ENCODE data around the gene NLGN1.

Gene NLGN1

GRCh38 chr3:173936316-173936715 lies 538.8 kb downstream of the NLGN1 start:
- H3K27me3 Mint-ChIP-seq: no peaks in the 10 kb centered on the region
- no peak overlapping the region for H3K27ac Mint-ChIP-seq
- no peak overlapping the region for H3K4me3 Mint-ChIP-seq
- no peaks in the 10 kb centered on the region for H3K9me3 Mint-ChIP-seq
- H3K36me3 Mint-ChIP-seq (ENCODE audit: low read depth): no peaks in the 10 kb centered on the region
- no peaks in the 10 kb centered on the region for H3K4me1 Mint-ChIP-seq (ENCODE audit: low read depth)

GRCh38 chr3:173938159-173938558 lies 540.6 kb downstream of the NLGN1 start:
- no peaks in the 10 kb centered on the region for H3K4me1 Mint-ChIP-seq (ENCODE audit: low read depth)
- no peaks in the 10 kb centered on the region for H3K27me3 Mint-ChIP-seq
- no peaks in the 10 kb centered on the region for H3K36me3 Mint-ChIP-seq (ENCODE audit: low read depth)
- H3K4me3 Mint-ChIP-seq: no peak overlapping the region
- no peaks in the 10 kb centered on the region for H3K9me3 Mint-ChIP-seq
- H3K27ac Mint-ChIP-seq: no peak overlapping the region

- Mint-ChIP-seq H3K27ac (no peak overlapping the region), H3K4me1 (ENCODE audit: low read depth) (no peaks in the 10 kb centered on the region), H3K4me3 (no peak overlapping the region), H3K9me3 (no peaks in the 10 kb centered on the region), H3K27me3 (no peaks in the 10 kb centered on the region), H3K36me3 (ENCODE audit: low read depth) (no peaks in the 10 kb centered on the region)
Observed at GRCh38 chr3:173938616-173939015, 541.1 kb downstream of the NLGN1 start.

GRCh38 chr3:173939331-173939730 lies 541.8 kb downstream of the NLGN1 start:
- Mint-ChIP-seq H3K9me3 (no peaks in the 10 kb centered on the region), H3K36me3 (ENCODE audit: low read depth) (no peaks in the 10 kb centered on the region)

GRCh38 chr3:173943264-173943663 lies 545.7 kb downstream of the NLGN1 start:
- H3K36me3 Mint-ChIP-seq (ENCODE audit: low read depth): no peaks in the 10 kb centered on the region
- H3K4me1 Mint-ChIP-seq (ENCODE audit: low read depth): no peaks in the 10 kb centered on the region
- no peak overlapping the region for H3K4me3 Mint-ChIP-seq
- H3K27ac Mint-ChIP-seq: no peak overlapping the region
- no peaks in the 10 kb centered on the region for H3K27me3 Mint-ChIP-seq
- no peaks in the 10 kb centered on the region for H3K9me3 Mint-ChIP-seq

More at GRCh38 chr3:173939331-173939730, 541.8 kb downstream of the NLGN1 start:
- no peak overlapping the region for H3K4me3 Mint-ChIP-seq
- H3K27me3 Mint-ChIP-seq: no peaks in the 10 kb centered on the region
- no peak overlapping the region for H3K27ac Mint-ChIP-seq
- H3K4me1 Mint-ChIP-seq (ENCODE audit: low read depth): no peaks in the 10 kb centered on the region

- Mint-ChIP-seq H3K36me3 (ENCODE audit: low read depth) (no peaks in the 10 kb centered on the region), H3K4me1 (ENCODE audit: low read depth) (no peaks in the 10 kb centered on the region), H3K27ac (no peak overlapping the region), H3K9me3 (no peaks in the 10 kb centered on the region), H3K4me3 (no peak overlapping the region), H3K27me3 (no peaks in the 10 kb centered on the region)
Observed at GRCh38 chr3:173945170-173945569, 547.6 kb downstream of the NLGN1 start.

- Mint-ChIP-seq H3K36me3 (ENCODE audit: low read depth) (no peaks in the 10 kb centered on the region), H3K27me3 (no peaks in the 10 kb centered on the region), H3K27ac (no peak overlapping the region), H3K9me3 (no peaks in the 10 kb centered on the region), H3K4me3 (no peak overlapping the region), H3K4me1 (ENCODE audit: low read depth) (no peaks in the 10 kb centered on the region)
Observed at GRCh38 chr3:173945806-173946205, 548.3 kb downstream of the NLGN1 start.

GRCh38 chr3:173954647-173955046 lies 557.1 kb downstream of the NLGN1 start:
- Mint-ChIP-seq H3K27ac (no peak overlapping the region), H3K9me3 (no peaks in the 10 kb centered on the region), H3K36me3 (ENCODE audit: low read depth) (no peaks in the 10 kb centered on the region), H3K27me3 (no peaks in the 10 kb centered on the region), H3K4me3 (no peak overlapping the region), H3K4me1 (ENCODE audit: low read depth) (no peaks in the 10 kb centered on the region)

GRCh38 chr3:173957646-173958045 lies 560.1 kb downstream of the NLGN1 start:
- Mint-ChIP-seq H3K36me3 (ENCODE audit: low read depth) (no peaks in the 10 kb centered on the region), H3K27me3 (no peaks in the 10 kb centered on the region), H3K27ac (no peak overlapping the region), H3K9me3 (no peaks in the 10 kb centered on the region), H3K4me1 (ENCODE audit: low read depth) (no peaks in the 10 kb centered on the region), H3K4me3 (no peak overlapping the region)

- no peaks in the 10 kb centered on the region for H3K27me3 Mint-ChIP-seq
- no peak overlapping the region for H3K27ac Mint-ChIP-seq
- H3K4me3 Mint-ChIP-seq: no peak overlapping the region
- no peaks in the 10 kb centered on the region for H3K4me1 Mint-ChIP-seq (ENCODE audit: low read depth)
- H3K36me3 Mint-ChIP-seq (ENCODE audit: low read depth): no peaks in the 10 kb centered on the region
- no peaks in the 10 kb centered on the region for H3K9me3 Mint-ChIP-seq
Observed at GRCh38 chr3:173958805-173959204, 561.3 kb downstream of the NLGN1 start.

GRCh38 chr3:173970281-173970680 lies 572.7 kb downstream of the NLGN1 start:
- H3K9me3 Mint-ChIP-seq: peaks cover 7% of the 10 kb centered on the region
- H3K4me3 Mint-ChIP-seq: no peak overlapping the region
- no peaks in the 10 kb centered on the region for H3K36me3 Mint-ChIP-seq (ENCODE audit: low read depth)
- H3K27ac Mint-ChIP-seq: no peak overlapping the region
- no peaks in the 10 kb centered on the region for H3K4me1 Mint-ChIP-seq (ENCODE audit: low read depth)
- no peaks in the 10 kb centered on the region for H3K27me3 Mint-ChIP-seq

- no peaks in the 10 kb centered on the region for H3K4me1 Mint-ChIP-seq (ENCODE audit: low read depth)
- no peak overlapping the region for H3K27ac Mint-ChIP-seq
- no peak overlapping the region for H3K4me3 Mint-ChIP-seq
- peaks cover under 1% of the 10 kb centered on the region for H3K9me3 Mint-ChIP-seq
- H3K27me3 Mint-ChIP-seq: no peaks in the 10 kb centered on the region
- no peaks in the 10 kb centered on the region for H3K36me3 Mint-ChIP-seq (ENCODE audit: low read depth)
Observed at GRCh38 chr3:173976281-173976680, 578.7 kb downstream of the NLGN1 start.

GRCh38 chr3:173977747-173978146 lies 580.2 kb downstream of the NLGN1 start:
- no peaks in the 10 kb centered on the region for H3K27me3 Mint-ChIP-seq
- H3K36me3 Mint-ChIP-seq (ENCODE audit: low read depth): no peaks in the 10 kb centered on the region
- H3K4me1 Mint-ChIP-seq (ENCODE audit: low read depth): no peaks in the 10 kb centered on the region
- H3K4me3 Mint-ChIP-seq: no peak overlapping the region
- no peak overlapping the region for H3K27ac Mint-ChIP-seq
- no peaks in the 10 kb centered on the region for H3K9me3 Mint-ChIP-seq

- no peaks in the 10 kb centered on the region for H3K36me3 Mint-ChIP-seq (ENCODE audit: low read depth)
- H3K9me3 Mint-ChIP-seq: peaks cover 6% of the 10 kb centered on the region
- no peaks in the 10 kb centered on the region for H3K27me3 Mint-ChIP-seq
- H3K4me1 Mint-ChIP-seq (ENCODE audit: low read depth): no peaks in the 10 kb centered on the region
- H3K27ac Mint-ChIP-seq: no peak overlapping the region
- H3K4me3 Mint-ChIP-seq: no peak overlapping the region
Observed at GRCh38 chr3:173983343-173983742, 585.8 kb downstream of the NLGN1 start.

- Mint-ChIP-seq H3K36me3 (ENCODE audit: low read depth) (no peaks in the 10 kb centered on the region), H3K27me3 (no peaks in the 10 kb centered on the region), H3K4me1 (ENCODE audit: low read depth) (no peaks in the 10 kb centered on the region), H3K27ac (no peak overlapping the region), H3K9me3 (peaks cover 6% of the 10 kb centered on the region), H3K4me3 (no peak overlapping the region)
Observed at GRCh38 chr3:173986861-173987410, 589.4 kb downstream of the NLGN1 start.

- Mint-ChIP-seq H3K36me3 (ENCODE audit: low read depth) (no peaks in the 10 kb centered on the region), H3K27me3 (no peaks in the 10 kb centered on the region), H3K4me1 (ENCODE audit: low read depth) (no peaks in the 10 kb centered on the region), H3K9me3 (peaks cover 6% of the 10 kb centered on the region), H3K4me3 (no peak overlapping the region), H3K27ac (no peak overlapping the region)
Observed at GRCh38 chr3:173988909-173989308, 591.4 kb downstream of the NLGN1 start.

Measured in stimulated activated naive CD8-positive, alpha-beta T cell treated with anti-CD3 and anti-CD28 coated beads, Interleukin-15, Interleukin-2, amounts not matched to agents 100 ng/mL and 50 ng/mL, for 24 hours (primary cell).